RWPE2 (cell line): ENCODE measurements around the gene IGFLR1.
"Not testable (repeated sequence)": the region's sequence is repeated elsewhere in the genome, so short reads cannot be mapped to it uniquely, and the experiment has no call there.

ENCODE experiments used
- ATAC-seq: fragments of 200-7000 bp; cut with Tn5 transposase; 3 replicates; pipeline ENCODE4 v1.9.1; 2021; ENCODE audit warnings: low read depth
- DNase-seq: peaks from one replicate; pipeline ENCODE4 v3.0.0-alpha.2; 2020; ENCODE audit warnings: low spot score
- H3K27ac ChIP-seq: fragments of 450-650 bp; 2 replicates; pipeline ENCODE4 v1.5.1; 2017; ENCODE audit warnings: mild to moderate bottlenecking; ENCODE audit not compliant: poor library complexity, severe bottlenecking
- H3K27me3 ChIP-seq: fragments of 250-450 bp; sonication (Bioruptor Pico); 2 replicates; pipeline ENCODE4 v1.5.1; 2021; ENCODE audit warnings: mild to moderate bottlenecking, moderate library complexity; ENCODE audit not compliant: insufficient read depth, poor library complexity, severe bottlenecking
- H3K36me3 ChIP-seq: fragments of 250-450 bp; sonication (Bioruptor Pico); 2 replicates; pipeline ENCODE4 v1.5.1; 2020; ENCODE audit warnings: low read depth, mild to moderate bottlenecking, moderate library complexity
- H3K4me1 ChIP-seq: fragments of 250-450 bp; sonication (Bioruptor Pico); 2 replicates; pipeline ENCODE4 v1.5.1; 2021; ENCODE audit warnings: mild to moderate bottlenecking, moderate library complexity; ENCODE audit not compliant: insufficient read depth, poor library complexity, severe bottlenecking
- H3K4me3 ChIP-seq: fragments of 250-450 bp; sonication (Bioruptor Pico); 2 replicates; pipeline ENCODE4 v1.5.1; 2021; ENCODE audit warnings: mild to moderate bottlenecking, moderate library complexity; ENCODE audit not compliant: severe bottlenecking
- H3K9me3 ChIP-seq: fragments of 250-450 bp; sonication (Bioruptor Pico); 2 replicates; pipeline ENCODE4 v1.5.1; 2021; ENCODE audit warnings: mild to moderate bottlenecking, moderate library complexity; ENCODE audit not compliant: severe bottlenecking
- TF ChIP-seq, protein P1 (sequence below): fragments of 450-650 bp; IDR thresholded peaks from one replicate; pipeline ENCODE4 v1.5.1; 2017; ENCODE audit warnings: mild to moderate bottlenecking, moderate library complexity; ENCODE audit not compliant: poor library complexity, severe bottlenecking

Gene IGFLR1

GRCh38 chr19:35774274-35775045 is 32.2 kb upstream of the IGFLR1 start:
- peak overlapping the region; percentile 63 for H3K4me3 ChIP-seq

GRCh38 chr19:35773020-35773806 is 31.0 kb upstream of the IGFLR1 start:
- DNase-seq: no peak
- TF ChIP-seq, protein P1, sequence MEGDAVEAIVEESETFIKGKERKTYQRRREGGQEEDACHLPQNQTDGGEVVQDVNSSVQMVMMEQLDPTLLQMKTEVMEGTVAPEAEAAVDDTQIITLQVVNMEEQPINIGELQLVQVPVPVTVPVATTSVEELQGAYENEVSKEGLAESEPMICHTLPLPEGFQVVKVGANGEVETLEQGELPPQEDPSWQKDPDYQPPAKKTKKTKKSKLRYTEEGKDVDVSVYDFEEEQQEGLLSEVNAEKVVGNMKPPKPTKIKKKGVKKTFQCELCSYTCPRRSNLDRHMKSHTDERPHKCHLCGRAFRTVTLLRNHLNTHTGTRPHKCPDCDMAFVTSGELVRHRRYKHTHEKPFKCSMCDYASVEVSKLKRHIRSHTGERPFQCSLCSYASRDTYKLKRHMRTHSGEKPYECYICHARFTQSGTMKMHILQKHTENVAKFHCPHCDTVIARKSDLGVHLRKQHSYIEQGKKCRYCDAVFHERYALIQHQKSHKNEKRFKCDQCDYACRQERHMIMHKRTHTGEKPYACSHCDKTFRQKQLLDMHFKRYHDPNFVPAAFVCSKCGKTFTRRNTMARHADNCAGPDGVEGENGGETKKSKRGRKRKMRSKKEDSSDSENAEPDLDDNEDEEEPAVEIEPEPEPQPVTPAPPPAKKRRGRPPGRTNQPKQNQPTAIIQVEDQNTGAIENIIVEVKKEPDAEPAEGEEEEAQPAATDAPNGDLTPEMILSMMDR: no peak
- no peak for ATAC-seq
- peaks cover 2% of the 10 kb centered on the region for H3K9me3 ChIP-seq
- H3K36me3 ChIP-seq: no peaks in the 10 kb centered on the region
- no peak overlapping the region for H3K27ac ChIP-seq
- H3K4me1 ChIP-seq: peaks cover 3% of the 10 kb centered on the region
- no peak overlapping the region for H3K4me3 ChIP-seq
- H3K27me3 ChIP-seq: no peaks in the 10 kb centered on the region

More at GRCh38 chr19:35774274-35775045, 32.2 kb upstream of the IGFLR1 start:
- DNase-seq (no peak), ATAC-seq (no peak)
- no peaks in the 10 kb centered on the region for H3K27me3 ChIP-seq
- H3K36me3 ChIP-seq: no peaks in the 10 kb centered on the region
- TF ChIP-seq, protein P1: no peak
- no peak overlapping the region for H3K27ac ChIP-seq
- H3K9me3 ChIP-seq: peaks cover 2% of the 10 kb centered on the region
- H3K4me1 ChIP-seq: peaks cover 3% of the 10 kb centered on the region

- H3K9me3 ChIP-seq, DNase-seq, H3K27ac ChIP-seq, H3K27me3 ChIP-seq, H3K36me3 ChIP-seq, H3K4me1 ChIP-seq, ATAC-seq, H3K4me3 ChIP-seq: not testable (repeated sequence)
Measured at GRCh38 chr19:35772362-35772761, 30.1 kb upstream of the IGFLR1 start.

- H3K27ac ChIP-seq: no peak overlapping the region
- H3K4me3 ChIP-seq: no peak overlapping the region
- peaks cover 2% of the 10 kb centered on the region for H3K9me3 ChIP-seq
- no peaks in the 10 kb centered on the region for H3K4me1 ChIP-seq
- peaks cover 18% of the 10 kb centered on the region for H3K36me3 ChIP-seq
- no peak for ATAC-seq
- peak; percentile 40 for DNase-seq
- no peaks in the 10 kb centered on the region for H3K27me3 ChIP-seq
- TF ChIP-seq, protein P1: no peak
Measured at GRCh38 chr19:35768082-35768421, 25.8 kb upstream of the IGFLR1 start.

GRCh38 chr19:35767288-35768081 is 25.2 kb upstream of the IGFLR1 start:
- Histone ChIP-seq H3K27ac (no peak overlapping the region), H3K4me3 (no peak overlapping the region), H3K9me3 (peaks cover 2% of the 10 kb centered on the region), H3K27me3 (no peaks in the 10 kb centered on the region), H3K36me3 (peaks cover 21% of the 10 kb centered on the region), H3K4me1 (no peaks in the 10 kb centered on the region)
- no peak for ATAC-seq
- peak; percentile 58 for DNase-seq
- TF ChIP-seq, protein P1: no peak
